Measurements from ENCODE around the gene BRCC3.
"Not testable (repeated sequence)": the region's sequence is repeated elsewhere in the genome, so short reads cannot be mapped to it uniquely, and the experiment has no call there.

BRCC3 gene

GRCh38 chrX:155061760-155062159, 9.5 kb upstream of the BRCC3 start:
- DNase-seq: no peak

- no peak for DNase-seq
Measured at GRCh38 chrX:155065035-155065734, 6.1 kb upstream of the BRCC3 start.

- no peak for DNase-seq
Measured at GRCh38 chrX:155068165-155068564, 3.1 kb upstream of the BRCC3 start.

DNA sequence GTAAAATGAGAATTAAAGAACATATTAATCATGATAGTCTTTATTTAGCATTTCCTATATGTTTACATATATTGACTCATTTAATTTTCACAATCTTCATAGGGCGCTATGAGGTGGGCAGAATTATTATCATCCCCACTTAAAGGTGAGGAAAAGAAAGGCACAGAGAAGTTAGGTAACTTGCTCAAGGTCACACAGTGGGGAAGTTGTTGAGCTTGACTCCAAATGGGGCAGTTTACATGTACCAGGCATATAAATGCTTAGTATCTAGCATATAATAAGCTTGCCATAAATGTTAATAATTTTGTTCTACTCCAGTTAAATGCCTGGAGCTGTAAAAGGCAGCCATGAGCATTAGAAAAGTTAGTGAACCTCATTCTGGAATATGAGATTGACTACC, 1.9 kb upstream of the BRCC3 start:
- DNase-seq: no peak

DNA sequence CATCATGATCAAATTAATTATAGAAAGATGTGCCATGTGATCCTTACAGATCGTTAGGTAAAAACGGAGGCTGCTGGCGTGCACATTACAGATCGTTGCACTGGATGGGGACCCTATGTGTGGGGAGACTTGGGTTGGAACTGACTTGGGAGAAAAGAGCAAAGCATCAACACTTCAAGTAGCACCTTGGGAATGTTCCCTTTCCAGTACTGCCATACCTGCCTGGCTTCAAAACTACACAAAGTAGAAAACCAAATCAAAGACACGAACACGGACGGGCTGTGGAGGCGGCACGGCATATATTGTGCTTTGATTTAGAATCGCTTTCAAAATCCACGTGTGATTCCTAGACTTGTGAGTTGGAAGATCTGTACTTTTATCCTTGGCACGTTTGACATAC, 1.3 kb upstream of the BRCC3 start:
- DNase-seq: no peak

DNA sequence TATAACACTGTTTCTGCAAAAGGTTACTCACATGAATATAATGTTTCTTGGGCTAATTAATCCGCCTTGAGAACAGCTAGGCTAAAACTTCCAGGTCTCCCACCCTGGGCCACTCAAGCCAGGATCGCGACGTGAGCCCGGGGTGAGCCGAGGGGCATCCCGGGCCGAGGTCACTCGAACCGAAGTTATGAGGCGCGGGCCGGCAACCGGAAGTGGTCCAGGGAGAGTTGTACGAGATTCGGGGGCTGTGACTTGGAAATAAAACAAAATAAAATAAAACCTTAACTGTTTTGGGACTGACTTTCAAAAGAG, 689 bp upstream of the BRCC3 start:
- DNase-seq: no peak

DNA sequence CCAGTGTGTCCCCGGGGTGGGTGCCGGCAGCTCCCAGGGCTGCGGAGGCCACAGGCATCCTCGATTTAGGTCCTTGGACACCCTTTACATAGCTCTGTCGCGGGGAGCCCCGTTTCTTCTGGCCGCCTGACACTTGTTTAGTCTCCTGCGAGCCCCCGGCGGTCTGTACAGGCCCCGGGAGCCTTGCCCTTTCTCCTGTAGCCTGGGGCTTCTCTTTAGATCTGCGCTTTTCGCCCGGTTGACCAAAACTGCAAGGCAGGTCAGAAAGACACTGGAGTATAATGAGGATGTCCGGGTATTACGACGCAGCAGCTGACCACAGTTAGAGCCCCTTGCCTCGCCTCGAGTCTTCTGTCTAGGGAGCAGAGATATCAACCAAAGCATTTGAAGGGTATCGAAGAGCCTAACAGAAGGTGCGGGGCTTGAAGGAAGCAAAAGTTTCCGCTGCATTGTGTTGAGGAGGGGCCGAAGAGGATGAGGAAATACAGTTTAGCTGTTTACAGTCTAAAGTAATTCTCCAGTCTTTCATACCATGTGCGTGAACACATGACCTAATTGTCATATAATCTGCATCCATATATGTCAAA, 479 bp downstream of the BRCC3 start:
- DNase-seq: no peak

GRCh38 chrX:155086202-155086840, 15.0 kb downstream of the BRCC3 start:
- no peak for DNase-seq

DNA sequence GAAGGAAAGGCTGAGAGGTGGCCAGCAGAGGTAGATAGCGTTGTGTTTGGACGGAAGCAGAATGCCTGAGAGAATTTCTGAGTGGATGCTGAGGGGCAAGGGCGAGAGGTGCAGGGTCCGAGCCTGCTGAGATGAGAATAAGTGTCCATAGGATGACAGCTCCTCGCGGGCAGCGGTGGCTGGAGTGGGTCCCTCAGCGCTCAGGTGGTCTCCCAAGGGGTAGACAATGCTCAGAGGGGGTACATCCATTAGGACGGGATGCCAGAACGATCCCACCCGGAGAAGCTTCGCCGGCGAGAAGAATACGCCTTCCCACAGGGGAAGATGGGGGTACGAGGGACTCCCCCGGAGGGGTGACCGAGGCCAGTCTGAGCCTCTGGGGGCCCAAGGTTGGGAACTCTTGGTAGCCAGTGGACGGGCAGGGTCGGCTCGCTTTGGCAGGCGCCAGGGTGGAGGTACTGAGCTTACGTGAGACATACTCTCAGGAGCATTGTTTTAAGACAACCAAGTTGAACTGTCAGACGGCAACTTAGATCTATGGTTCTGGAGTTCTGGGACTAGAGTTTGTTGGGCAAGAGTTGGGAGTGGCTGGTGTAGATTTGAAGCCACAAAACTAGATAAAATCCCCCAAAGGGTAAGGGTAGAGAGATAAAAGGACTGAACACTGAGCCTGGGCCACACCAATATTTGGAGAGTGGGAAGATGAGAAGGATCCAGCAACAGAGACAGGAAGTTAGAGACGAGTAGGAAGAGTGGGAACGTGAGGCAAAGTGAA, 15.8 kb downstream of the BRCC3 start:
- no peak for DNase-seq

- DNase-seq: no peak
Measured at GRCh38 chrX:155094468-155095061, 23.3 kb downstream of the BRCC3 start.

GRCh38 chrX:155105919-155106318, 34.6 kb downstream of the BRCC3 start:
- no peak for DNase-seq

DNA sequence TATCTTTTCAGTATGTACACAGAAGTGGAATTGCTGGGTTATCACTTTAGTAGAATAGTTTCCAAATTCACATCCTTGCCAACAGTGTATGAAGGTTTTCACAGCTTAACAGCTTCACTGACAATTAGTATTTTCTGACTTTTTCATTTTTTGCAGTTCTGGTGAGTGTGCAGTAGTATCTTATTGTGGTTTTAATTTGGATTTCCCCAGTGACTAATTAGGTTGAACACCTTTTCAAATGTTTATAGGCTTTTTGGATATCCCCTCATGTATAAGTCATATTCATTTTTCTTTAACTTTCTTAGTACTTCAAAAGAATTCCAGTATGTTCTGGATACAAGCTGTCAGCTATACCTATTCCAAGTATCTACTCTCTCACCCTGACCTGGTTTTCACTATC, 37.1 kb downstream of the BRCC3 start:
- no peak for DNase-seq

GRCh38 chrX:155112171-155112570, 40.9 kb downstream of the BRCC3 start:
- no peak for DNase-seq

- DNase-seq: no peak
Measured at GRCh38 chrX:155113097-155113496, 41.8 kb downstream of the BRCC3 start.

- DNase-seq: no peak
Measured at GRCh38 chrX:155115174-155115819, 44.0 kb downstream of the BRCC3 start.

DNA sequence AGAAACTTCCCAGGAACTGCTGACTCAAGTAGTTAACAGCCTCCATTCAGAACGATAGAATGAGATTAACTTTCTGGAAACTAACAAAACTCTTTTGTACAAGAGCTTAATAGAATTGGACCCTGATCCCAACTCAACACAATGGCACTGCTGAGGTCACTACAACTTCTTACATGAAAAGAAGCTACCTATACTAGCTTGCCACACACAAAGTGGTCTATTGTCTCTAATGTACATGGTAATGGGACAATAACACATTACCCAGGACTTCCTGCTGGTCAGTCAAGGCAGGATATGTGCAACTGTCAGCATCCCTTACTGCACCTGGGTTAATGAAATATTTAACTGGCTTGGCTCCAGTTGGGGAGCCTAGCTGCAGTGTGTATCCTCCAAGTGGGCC, 56.2 kb downstream of the BRCC3 start:
- DNase-seq: no peak

DNA sequence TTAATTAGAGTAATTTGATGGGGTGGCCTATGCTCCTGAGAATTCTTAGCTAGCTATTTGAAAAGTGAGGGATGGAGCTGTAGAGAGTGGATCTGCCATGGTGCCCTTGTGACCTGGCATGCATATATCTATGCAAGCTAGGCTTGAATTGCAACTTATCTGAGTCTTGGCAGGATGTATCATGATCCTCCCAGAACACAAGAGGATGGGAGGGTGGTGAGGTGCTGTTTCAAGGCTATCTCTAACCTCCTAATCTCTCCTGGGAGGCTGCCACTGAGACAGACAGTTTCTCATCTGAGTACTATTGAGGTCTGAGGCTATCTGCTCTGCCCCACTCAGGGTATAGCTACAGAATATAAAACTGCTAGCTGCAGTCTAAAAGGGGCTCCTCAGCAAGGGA, 56.6 kb downstream of the BRCC3 start:
- no peak for DNase-seq

DNA sequence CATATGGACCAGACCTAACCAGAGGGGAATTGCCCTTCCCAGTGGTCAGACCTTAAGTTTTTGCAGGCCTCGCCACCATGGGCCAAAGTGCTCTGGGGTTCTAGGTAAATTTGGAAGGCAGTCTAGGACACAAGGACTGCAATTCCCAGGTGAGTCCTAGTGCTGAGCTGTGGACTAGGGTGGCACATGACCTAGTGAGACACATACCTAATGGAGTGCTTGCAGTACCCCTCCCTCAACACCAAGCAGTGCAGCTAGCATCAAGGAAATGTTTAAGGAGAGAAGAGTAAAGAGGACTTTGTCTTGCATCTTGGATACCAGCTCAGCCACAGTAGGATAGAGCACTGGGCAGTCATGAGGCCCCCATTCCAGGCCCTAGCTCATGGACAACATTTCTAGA, 60.8 kb downstream of the BRCC3 start:
- DNase-seq: no peak

DNA sequence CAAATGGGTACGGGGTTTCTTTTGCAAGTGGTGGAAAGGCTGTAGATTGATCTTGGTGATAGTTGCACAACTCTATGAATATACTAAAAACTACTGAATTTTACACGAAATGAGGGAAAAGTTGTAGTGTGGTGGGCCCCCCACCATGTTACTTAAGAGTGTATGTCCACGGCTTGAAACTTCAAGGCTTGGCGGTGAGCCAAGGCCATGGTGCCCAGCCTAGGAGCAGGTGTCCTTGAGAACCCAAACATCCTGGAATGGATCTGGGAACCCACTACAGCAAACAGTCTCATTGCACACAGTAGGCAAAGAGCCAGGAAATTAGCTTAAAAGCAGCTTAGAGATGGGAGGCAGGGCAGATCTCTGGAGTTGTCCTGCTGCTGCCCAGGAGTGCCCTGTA, 62.9 kb downstream of the BRCC3 start:
- DNase-seq: no peak

DNA sequence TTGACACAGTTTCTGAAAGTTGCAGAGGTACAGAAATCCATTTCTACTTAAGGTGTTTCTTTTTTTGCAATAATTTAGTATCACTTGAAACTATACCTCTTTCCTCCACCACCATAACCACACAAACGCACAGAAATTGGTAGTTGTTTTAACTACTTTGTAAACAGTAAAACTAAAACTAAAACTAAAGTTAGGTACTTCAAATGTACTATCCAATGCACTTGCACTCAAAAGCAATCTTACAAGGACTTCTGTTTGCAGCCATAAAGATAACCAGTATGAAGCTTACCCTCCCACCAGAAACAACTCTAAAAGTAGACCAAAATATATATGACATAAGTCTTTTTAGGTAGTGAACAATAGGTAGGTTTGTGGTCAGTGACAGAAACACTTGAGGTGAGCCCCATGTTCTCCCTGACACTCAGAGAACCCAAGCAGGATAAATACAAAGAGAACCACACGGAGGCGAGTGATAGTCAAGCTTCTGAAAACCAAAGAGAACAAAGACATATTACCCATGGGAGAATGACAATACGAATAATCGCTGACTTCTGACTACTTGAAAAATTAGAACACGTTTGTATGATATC, 72.7 kb downstream of the BRCC3 start:
- DNase-seq: no peak

- DNase-seq: no peak
Measured at GRCh38 chrX:155144926-155145325, 73.6 kb downstream of the BRCC3 start.

DNA sequence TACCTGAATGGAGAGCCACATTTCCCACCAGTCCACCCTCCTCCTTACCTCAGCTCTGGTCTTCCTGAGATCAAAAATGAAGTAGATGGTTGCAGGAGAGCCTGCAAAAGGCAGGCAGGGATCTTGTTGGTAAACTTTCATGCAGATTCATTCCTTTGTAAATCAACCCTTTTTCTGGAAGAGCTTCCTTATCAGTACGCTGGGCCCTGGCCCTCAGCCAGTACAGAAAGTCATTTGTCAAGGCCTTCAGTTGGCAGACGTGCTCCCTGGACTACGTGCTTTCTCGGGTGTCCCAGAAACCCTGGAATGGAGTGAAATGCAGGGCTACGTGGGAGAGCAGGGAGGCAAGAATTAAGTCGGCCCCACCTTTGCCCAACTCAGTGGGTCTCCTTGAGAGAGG, 76.3 kb downstream of the BRCC3 start:
- not testable (repeated sequence) for DNase-seq

DNA sequence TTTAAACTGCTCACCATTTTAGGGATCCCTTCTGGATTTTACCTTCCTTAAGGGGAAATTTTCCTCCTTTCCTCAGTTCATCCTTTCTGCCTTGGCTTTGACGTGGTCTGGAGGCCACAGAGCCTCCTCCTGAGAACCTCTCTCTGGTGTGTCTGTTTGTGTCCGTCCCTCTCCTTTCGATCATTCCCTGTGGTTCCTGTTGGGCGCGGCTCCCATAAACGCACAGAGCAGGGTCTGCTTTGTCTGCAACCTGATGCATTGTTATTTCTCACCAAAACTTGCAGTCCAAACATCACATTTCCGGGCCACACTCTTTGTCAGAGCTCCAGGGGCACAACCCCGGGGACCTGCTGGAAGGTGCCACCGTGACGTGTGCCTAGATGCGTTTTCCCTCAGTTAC, 76.9 kb downstream of the BRCC3 start:
- DNase-seq: not testable (repeated sequence)

Data from femur (tissue), 1 donor.